Jurkat, Clone E6-1 (cell line): ENCODE results near the gene KDM4B.
A peak's percentile ranks its signal among the peaks of the same experiment; 100 is the strongest.

Experiments used
- DNase-seq: peaks from one replicate; pipeline ENCODE4 v3.0.0-alpha.2; 2011; ENCODE audit warnings: low read depth, low spot score
- H3K4me3 ChIP-seq: 2 replicates; pipeline ENCODE4 v1.5.1; 2011; ENCODE audit warnings: mild to moderate bottlenecking, low read length, control low read depth, moderate library complexity

The KDM4B gene

GRCh38 chr19:5041168-5041912, 72.4 kb downstream of the KDM4B start:
- DNase-seq = no peak
- H3K4me3 ChIP-seq = no peak overlapping the region

GRCh38 chr19:5041913-5042187, 72.9 kb downstream of the KDM4B start:
- H3K4me3 ChIP-seq = no peak overlapping the region
- no peak for DNase-seq

GRCh38 chr19:5042556-5042955, 73.6 kb downstream of the KDM4B start:
- no peak for DNase-seq

GRCh38 chr19:5045029-5045428, 76.1 kb downstream of the KDM4B start:
- H3K4me3 ChIP-seq = no peak overlapping the region
- DNase-seq = no peak

More at GRCh38 chr19:5042556-5042955, 73.6 kb downstream of the KDM4B start:
- H3K4me3 ChIP-seq = no peak overlapping the region

- no peak for DNase-seq
- H3K4me3 ChIP-seq = no peak overlapping the region
These were observed 77.0 kb downstream of the KDM4B start for GRCh38 chr19:5045956-5046338.

- H3K4me3 ChIP-seq = no peak overlapping the region
- no peak for DNase-seq
These were observed 77.6 kb downstream of the KDM4B start for GRCh38 chr19:5046339-5047039.

GRCh38 chr19:5047251-5047935, 78.5 kb downstream of the KDM4B start:
- DNase-seq = no peak
- H3K4me3 ChIP-seq = no peak overlapping the region

GRCh38 chr19:5048091-5048726, 79.3 kb downstream of the KDM4B start:
- DNase-seq = peak; percentile 22
- H3K4me3 ChIP-seq = no peak overlapping the region

- no peak overlapping the region for H3K4me3 ChIP-seq
- no peak for DNase-seq
These were observed 80.0 kb downstream of the KDM4B start for GRCh38 chr19:5048727-5049553.

GRCh38 chr19:5049561-5049960, 80.6 kb downstream of the KDM4B start:
- no peak overlapping the region for H3K4me3 ChIP-seq
- no peak for DNase-seq

- DNase-seq = no peak
These were observed 81.2 kb downstream of the KDM4B start for GRCh38 chr19:5050067-5050656.

GRCh38 chr19:5050905-5051304, 82.0 kb downstream of the KDM4B start:
- no peak overlapping the region for H3K4me3 ChIP-seq
- no peak for DNase-seq

More at GRCh38 chr19:5050067-5050656, 81.2 kb downstream of the KDM4B start:
- H3K4me3 ChIP-seq = no peak overlapping the region

- H3K4me3 ChIP-seq = no peak overlapping the region
- DNase-seq = no peak
These were observed 82.7 kb downstream of the KDM4B start for GRCh38 chr19:5051619-5052018.

GRCh38 chr19:5052515-5052914, 83.6 kb downstream of the KDM4B start:
- no peak for DNase-seq
- no peak overlapping the region for H3K4me3 ChIP-seq

- H3K4me3 ChIP-seq = no peak overlapping the region
- no peak for DNase-seq
These were observed 84.1 kb downstream of the KDM4B start for GRCh38 chr19:5052945-5053485.

- no peak overlapping the region for H3K4me3 ChIP-seq
- no peak for DNase-seq
These were observed 84.7 kb downstream of the KDM4B start for GRCh38 chr19:5053661-5054060.

- H3K4me3 ChIP-seq = no peak overlapping the region
- DNase-seq = no peak
These were observed 85.9 kb downstream of the KDM4B start for GRCh38 chr19:5054551-5055456.

GRCh38 chr19:5055457-5055776, 86.5 kb downstream of the KDM4B start:
- no peak for DNase-seq
- H3K4me3 ChIP-seq = no peak overlapping the region
